ENCODE results near the gene HGF. TPM values are rescaled to one million over a fixed set of nuclear protein-coding genes. Genes with fewer than 3 reads are reported as not detected.

The HGF gene
- total and polyA plus RNA-seq, 2 donors (not counting 1 experiment from before 2014, with no cell fraction given), result 0.25 TPM; not detected in 1

- POLR2A ChIA-PET, result no interaction called here
- Mint-ChIP-seq H3K9me3 (ENCODE audit: insufficient read depth) (no peaks in the 10 kb centered on the region), H3K27ac (no peak overlapping the region), H3K4me1 (no peaks in the 10 kb centered on the region), H3K4me3 (no peak overlapping the region), H3K27me3 (no peaks in the 10 kb centered on the region)
- no peak overlapping the region for H3K4me3 ChIP-seq (ENCODE audit: control extremely low read depth in 1 of 5, extremely low read depth in 1 of 5, insufficient read depth in 1 of 5, low read depth in 2 of 5, low read length in 4 of 5)
- intact Hi-C loops (cut with micrococcal nuclease), result no loop called here
- no peak for TF ChIP-seq CTCF (IDR thresholded peaks at IDR 0.05)
- DNase-seq, result no peak
- no peaks in the 10 kb centered on the region for H3K9me3 ChIP-seq (ENCODE audit: control extremely low read depth in 1 of 3, control insufficient read depth in 2 of 3, insufficient read depth in 1 of 3, low read length in 2 of 3)
- H3K79me2 ChIP-seq (ENCODE audit: control insufficient read depth, insufficient read depth, low read length), result no peaks in the 10 kb centered on the region
- no peak overlapping the region for H3K4me2 ChIP-seq (replicated peaks; ENCODE audit: low read depth, low read length, poor library complexity, severe bottlenecking)
- no peaks in the 10 kb centered on the region for H3K4me1 ChIP-seq (ENCODE audit: control insufficient read depth in 2 of 2, insufficient read depth in 2 of 2, low read length in 2 of 2)
- ATAC-seq (ENCODE audit: low read depth), result no peak
- no CpG with 5 or more reads among the region's 3 CpGs for WGBS (ENCODE audit: insufficient coverage)
- no peak overlapping the region for H3K9ac ChIP-seq (ENCODE audit: low read length)
- H3K27ac ChIP-seq (ENCODE audit: low read length in 2 of 2), result no peak overlapping the region
- H2AFZ ChIP-seq (ENCODE audit: insufficient read depth, low read depth, low read length, poor library complexity, severe bottlenecking), result no peak overlapping the region
- no peaks in the 10 kb centered on the region for H3K36me3 ChIP-seq (replicated peaks in 1 of 2; ENCODE audit: control extremely low read depth in 1 of 2, control insufficient read depth in 1 of 2, extremely low read depth in 1 of 2, insufficient read depth in 2 of 2, low read length in 1 of 2)
- CTCF ChIA-PET, result no interaction called here
- H3K27me3 ChIP-seq (replicated peaks in 1 of 4; ENCODE audit: control extremely low read depth in 1 of 4, control insufficient read depth in 3 of 4, insufficient read depth in 4 of 4, low read length in 3 of 4), result no peaks in the 10 kb centered on the region
- H4K20me1 ChIP-seq (ENCODE audit: control insufficient read depth, insufficient read depth, low read length, poor library complexity, severe bottlenecking), result no peaks in the 10 kb centered on the region
Measured at GRCh38 chr7:81676105-81676811, 93.6 kb downstream of the HGF start.

- WGBS (ENCODE audit: insufficient coverage), result no CpG with 5 or more reads among the region's 2 CpGs
- no peak overlapping the region for H2AFZ ChIP-seq (ENCODE audit: insufficient read depth, low read depth, low read length, poor library complexity, severe bottlenecking)
- intact Hi-C loops (cut with micrococcal nuclease), result no loop called here
Measured at GRCh38 chr7:81674431-81674830, 95.4 kb downstream of the HGF start.

More at GRCh38 chr7:81674431-81674830, 95.4 kb downstream of the HGF start:
- ATAC-seq (ENCODE audit: low read depth) (no peak), DNase-seq (no peak)
- H4K20me1 ChIP-seq (ENCODE audit: control insufficient read depth, insufficient read depth, low read length, poor library complexity, severe bottlenecking), result no peaks in the 10 kb centered on the region
- H3K27me3 ChIP-seq (replicated peaks in 1 of 4; ENCODE audit: control extremely low read depth in 1 of 4, control insufficient read depth in 3 of 4, insufficient read depth in 4 of 4, low read length in 3 of 4), result no peaks in the 10 kb centered on the region
- H3K27ac ChIP-seq (ENCODE audit: low read length in 2 of 2), result no peak overlapping the region
- Mint-ChIP-seq H3K27me3 (no peaks in the 10 kb centered on the region), H3K4me1 (no peaks in the 10 kb centered on the region), H3K9me3 (ENCODE audit: insufficient read depth) (no peaks in the 10 kb centered on the region), H3K27ac (no peak overlapping the region), H3K4me3 (no peak overlapping the region)
- no peak overlapping the region for H3K4me3 ChIP-seq (ENCODE audit: control extremely low read depth in 1 of 5, extremely low read depth in 1 of 5, insufficient read depth in 1 of 5, low read depth in 2 of 5, low read length in 4 of 5)
- no peak overlapping the region for H3K9ac ChIP-seq (ENCODE audit: low read length)
- H3K9me3 ChIP-seq (ENCODE audit: control extremely low read depth in 1 of 3, control insufficient read depth in 2 of 3, insufficient read depth in 1 of 3, low read length in 2 of 3), result no peaks in the 10 kb centered on the region
- CTCF ChIA-PET, result no interaction called here
- H3K4me2 ChIP-seq (replicated peaks; ENCODE audit: low read depth, low read length, poor library complexity, severe bottlenecking), result no peak overlapping the region
- H3K4me1 ChIP-seq (ENCODE audit: control insufficient read depth in 2 of 2, insufficient read depth in 2 of 2, low read length in 2 of 2), result no peaks in the 10 kb centered on the region
- no peaks in the 10 kb centered on the region for H3K36me3 ChIP-seq (replicated peaks in 1 of 2; ENCODE audit: control extremely low read depth in 1 of 2, control insufficient read depth in 1 of 2, extremely low read depth in 1 of 2, insufficient read depth in 2 of 2, low read length in 1 of 2)
- POLR2A ChIA-PET, result no interaction called here
- no peak for TF ChIP-seq CTCF (IDR thresholded peaks at IDR 0.05)
- TF ChIP-seq EZH2 (IDR thresholded peaks at IDR 0.05; ENCODE audit: borderline replicate concordance, insufficient read depth, low read depth, low read length, poor library complexity, severe bottlenecking), result no peak
- no peaks in the 10 kb centered on the region for H3K79me2 ChIP-seq (ENCODE audit: control insufficient read depth, insufficient read depth, low read length)

All from B cell (primary cell).